HG03108 (cell line): ENCODE data around the gene P3H3.
"Not testable (repeated sequence)": the region's sequence is repeated elsewhere in the genome, so short reads cannot be mapped to it uniquely, and the experiment has no call there.

Experiments used
- ATAC-seq: cut with Tn5 transposase; IDR thresholded peaks from one replicate; pipeline ENCODE4 v1.9.1; 2021; ENCODE audit warnings: moderate library complexity; ENCODE audit not compliant: unreplicated experiment

P3H3 gene

GRCh38 chr12:6886206-6886999, 58.2 kb downstream of the P3H3 start:
- ATAC-seq, result not testable (repeated sequence)

- no peak for ATAC-seq
Observed at GRCh38 chr12:6887460-6887859, 59.3 kb downstream of the P3H3 start.

- ATAC-seq, result no peak
Observed at GRCh38 chr12:6888360-6888759, 60.2 kb downstream of the P3H3 start.

- ATAC-seq, result not testable (repeated sequence)
Observed at GRCh38 chr12:6888794-6889193, 60.6 kb downstream of the P3H3 start.
